Endometrial microvascular endothelial cells (primary cell): ENCODE results near the gene GNAI2. TPM values are rescaled to one million over a fixed set of nuclear protein-coding genes. Genes with fewer than 3 reads are reported as not detected.

Experiments
- in situ Hi-C: cut with HindIII; loops from 2 replicates; pipeline ENCODE4 v1.10.0; 2017; ENCODE audit warnings: low sequenced_read_pairs, low pct_unique_long_range_greater_than_20kb; ENCODE audit errors: inconsistent ontology term
- total RNA-seq: library from RNA; depleted of rRNA; stranded (reverse); fragments of >200 nt; gene quantifications from one replicate; pipeline ENCODE4 v1.2.3, GENCODE V29; 2015; ENCODE audit errors: inconsistent ontology term

Gene GNAI2
- total RNA-seq, result 611 TPM

DNA sequence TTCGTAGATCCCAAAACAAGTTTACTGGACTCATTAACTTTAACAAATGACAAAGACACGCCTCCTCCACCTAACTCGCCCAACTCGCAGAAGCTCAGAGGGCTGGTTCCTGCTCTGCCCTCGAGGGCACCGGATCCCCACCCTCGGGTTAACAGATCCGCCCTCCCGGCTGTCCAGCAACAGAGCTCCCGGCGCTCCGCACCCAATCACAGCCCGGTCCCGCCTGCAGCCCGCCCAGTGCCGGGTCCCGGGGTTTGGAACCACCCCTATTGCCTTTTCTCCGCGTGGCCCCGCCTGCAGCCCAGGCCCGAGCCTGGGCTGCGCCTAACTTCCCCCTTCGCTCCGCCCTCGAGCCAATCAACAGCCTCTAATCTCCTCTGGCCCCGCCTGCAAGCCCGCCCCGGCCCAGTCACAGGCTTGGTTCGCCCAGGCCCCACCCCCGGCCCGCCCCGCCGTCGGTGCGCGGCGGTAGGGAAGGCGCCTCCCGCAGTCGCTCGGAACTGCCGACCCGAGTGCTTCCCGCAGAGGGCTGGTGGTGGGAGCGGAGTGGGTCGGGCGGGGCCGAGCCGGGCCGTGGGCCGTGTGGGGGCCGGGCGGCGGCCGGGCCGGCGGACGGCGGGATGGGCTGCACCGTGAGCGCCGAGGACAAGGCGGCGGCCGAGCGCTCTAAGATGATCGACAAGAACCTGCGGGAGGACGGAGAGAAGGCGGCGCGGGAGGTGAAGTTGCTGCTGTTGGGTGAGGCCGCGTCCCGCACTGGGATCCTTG, at the start of gene GNAI2:
TSS of gene GNAI2 (plus strand) at position 489 of the 768 bp plus-strand sequence. CDS start at position 621, 132 bp downstream.
- in situ Hi-C loops, result no loop called here

DNA sequence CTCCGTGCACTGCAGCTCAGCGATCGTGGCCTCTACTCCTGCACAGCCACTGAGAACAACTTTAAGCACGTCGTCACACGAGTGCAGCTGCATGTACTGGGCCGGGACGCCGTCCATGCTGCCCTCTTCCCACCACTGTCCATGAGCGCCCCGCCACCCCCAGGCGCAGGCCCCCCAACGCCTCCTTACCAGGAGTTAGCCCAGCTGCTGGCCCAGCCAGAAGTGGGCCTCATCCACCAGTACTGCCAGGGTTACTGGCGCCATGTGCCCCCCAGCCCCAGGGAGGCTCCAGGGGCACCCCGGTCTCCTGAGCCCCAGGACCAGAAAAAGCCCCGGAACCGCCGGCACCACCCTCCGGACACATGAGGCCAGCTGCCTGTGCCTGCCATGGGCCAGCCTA, 48.3 kb upstream of the GNAI2 start:
- in situ Hi-C loops, result no loop called here

DNA sequence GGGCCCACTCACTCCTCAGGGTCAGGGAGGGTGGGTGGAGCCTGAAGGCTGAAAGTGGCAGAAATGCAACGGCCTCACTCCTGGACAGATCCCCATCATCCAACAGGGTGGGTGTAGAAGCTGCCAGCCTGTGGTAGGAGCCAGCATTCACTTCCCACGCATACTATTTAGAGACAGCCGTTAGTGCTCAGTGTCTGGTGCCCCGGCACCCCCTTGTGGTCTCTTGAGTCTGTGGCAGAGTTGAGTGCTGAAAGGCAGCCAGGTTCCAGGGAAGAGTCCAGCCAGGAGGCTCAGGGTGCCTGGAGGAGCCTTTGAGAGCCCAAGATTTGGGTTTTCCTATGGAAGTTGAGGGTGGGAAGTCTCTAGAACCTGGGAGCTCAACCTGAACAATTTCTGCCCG, 46.7 kb upstream of the GNAI2 start:
- in situ Hi-C loops, result no loop called here

DNA sequence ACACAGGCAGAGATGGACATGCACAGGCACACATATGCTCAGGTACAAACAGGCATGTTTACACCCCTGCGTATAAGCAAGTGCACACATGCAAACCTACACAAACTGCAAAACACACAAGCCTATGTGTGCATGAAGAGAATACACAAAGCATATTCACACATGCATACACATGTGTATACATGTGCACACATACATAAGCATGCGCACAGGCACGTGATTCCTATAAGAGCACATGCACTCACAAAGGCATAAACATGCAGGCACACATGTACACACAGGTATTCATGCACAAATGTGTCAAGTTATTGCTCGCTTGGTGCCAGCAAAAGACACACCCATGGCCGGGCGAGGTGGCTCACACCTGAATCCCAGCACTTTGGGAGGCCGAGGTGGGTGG, 46.0 kb upstream of the GNAI2 start:
- in situ Hi-C loops, result no loop called here

DNA sequence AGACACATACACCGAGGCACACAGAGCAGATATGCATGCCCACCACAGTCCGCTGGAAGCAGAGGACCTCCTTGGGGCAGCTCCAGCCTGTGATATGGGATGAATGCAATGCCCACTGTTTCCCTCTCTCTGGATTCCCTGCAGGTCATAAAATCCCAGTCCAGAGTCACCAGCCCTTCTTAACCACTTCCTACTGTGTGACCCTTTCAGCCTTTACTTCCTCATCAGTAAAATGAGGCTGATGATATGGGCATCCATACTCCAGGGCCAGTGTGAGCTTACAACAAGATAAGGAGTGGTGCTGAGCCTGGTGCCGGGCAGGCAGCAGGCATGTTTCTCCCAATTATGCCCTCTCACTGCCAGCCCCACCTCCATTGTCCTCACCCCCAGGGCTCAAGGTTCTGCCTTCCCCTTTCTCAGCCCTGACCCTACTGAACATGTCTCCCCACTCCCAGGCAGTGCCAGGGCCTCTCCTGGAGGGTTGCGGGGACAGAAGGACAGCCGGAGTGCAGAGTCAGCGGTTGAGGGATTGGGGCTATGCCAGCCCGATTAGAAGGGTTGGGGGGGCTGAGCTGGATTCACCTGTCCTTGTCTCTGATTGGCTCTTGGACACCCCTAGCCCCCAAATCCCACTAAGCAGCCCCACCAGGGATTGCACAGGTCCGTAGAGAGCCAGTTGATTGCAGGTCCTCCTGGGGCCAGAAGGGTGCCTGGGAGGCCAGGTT, 44.9 kb upstream of the GNAI2 start, which contains the start of gene GNAT1:
TSS of gene GNAT1 (plus strand) at position 675 of the 725 bp plus-strand sequence. CDS start 116 bp downstream, outside the sequence.
- in situ Hi-C loops, result no loop called here

DNA sequence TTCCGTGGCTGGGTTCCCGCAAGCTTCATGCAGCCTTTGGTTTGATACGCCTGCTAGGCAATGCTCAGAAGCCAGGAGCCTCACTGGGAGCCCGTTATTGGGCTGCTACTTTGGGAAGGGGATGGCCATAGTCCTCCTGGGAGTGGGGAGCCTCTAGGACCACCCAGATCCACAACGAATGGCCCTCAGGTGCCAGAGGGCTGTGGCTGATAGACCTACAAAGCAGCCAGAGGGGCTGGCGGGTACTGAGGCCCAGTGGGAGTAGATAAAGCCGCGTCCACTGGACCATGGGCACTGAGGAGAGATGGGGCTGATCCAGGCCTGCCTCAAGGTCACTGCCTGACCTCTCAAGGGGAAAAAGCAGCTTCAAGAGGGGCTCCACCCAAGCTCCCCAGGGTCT, 43.9 kb upstream of the GNAI2 start:
- in situ Hi-C loops, result no loop called here

DNA sequence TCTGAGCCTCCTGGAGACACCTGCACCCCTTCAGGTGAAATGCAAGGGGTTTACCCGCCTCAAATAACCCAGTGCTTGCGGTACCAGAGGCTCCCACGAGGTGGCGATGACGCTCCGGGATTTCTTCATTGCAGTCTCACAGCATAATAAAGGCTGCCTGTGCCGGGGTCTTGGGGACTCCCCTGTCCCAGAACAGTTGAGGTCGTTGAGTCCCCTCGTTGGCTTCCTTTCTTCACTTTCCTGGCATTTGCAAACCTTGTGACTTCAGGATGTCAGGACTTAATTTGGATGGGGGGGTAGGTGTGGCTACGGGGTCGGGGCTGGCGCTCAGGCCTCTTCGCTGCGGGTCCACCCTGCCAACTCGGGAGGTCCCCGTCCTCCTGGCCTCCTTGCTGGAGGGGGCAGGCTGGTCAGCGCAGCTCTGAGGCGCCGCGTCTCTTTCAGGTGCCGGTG, 43.3 kb upstream of the GNAI2 start:
- in situ Hi-C loops, result no loop called here

DNA sequence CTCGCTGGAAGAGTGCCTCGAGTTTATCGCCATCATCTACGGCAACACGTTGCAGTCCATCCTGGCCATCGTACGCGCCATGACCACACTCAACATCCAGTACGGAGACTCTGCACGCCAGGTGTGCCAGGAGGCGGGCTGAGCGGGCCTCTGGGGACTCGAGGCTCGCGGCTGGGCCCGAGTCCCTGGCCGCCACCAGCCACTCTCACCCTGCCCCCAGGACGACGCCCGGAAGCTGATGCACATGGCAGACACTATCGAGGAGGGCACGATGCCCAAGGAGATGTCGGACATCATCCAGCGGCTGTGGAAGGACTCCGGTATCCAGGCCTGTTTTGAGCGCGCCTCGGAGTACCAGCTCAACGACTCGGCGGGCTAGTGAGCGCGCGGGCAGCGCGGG, 42.7 kb upstream of the GNAI2 start:
- in situ Hi-C loops, result no loop called here

DNA sequence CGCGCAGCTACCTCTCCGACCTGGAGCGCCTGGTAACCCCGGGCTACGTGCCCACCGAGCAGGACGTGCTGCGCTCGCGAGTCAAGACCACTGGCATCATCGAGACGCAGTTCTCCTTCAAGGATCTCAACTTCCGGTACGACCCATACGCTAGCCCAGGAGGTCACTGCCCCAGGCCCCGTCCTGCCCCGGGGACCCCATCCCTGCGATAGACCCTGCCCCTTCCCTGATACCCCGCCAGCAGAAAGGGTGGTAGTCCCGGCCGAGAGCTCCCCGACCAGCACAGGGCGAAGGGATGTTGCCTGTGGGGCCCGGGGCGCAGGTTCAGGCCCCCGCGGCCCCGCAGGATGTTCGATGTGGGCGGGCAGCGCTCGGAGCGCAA, 42.3 kb upstream of the GNAI2 start:
- in situ Hi-C loops, result no loop called here

DNA sequence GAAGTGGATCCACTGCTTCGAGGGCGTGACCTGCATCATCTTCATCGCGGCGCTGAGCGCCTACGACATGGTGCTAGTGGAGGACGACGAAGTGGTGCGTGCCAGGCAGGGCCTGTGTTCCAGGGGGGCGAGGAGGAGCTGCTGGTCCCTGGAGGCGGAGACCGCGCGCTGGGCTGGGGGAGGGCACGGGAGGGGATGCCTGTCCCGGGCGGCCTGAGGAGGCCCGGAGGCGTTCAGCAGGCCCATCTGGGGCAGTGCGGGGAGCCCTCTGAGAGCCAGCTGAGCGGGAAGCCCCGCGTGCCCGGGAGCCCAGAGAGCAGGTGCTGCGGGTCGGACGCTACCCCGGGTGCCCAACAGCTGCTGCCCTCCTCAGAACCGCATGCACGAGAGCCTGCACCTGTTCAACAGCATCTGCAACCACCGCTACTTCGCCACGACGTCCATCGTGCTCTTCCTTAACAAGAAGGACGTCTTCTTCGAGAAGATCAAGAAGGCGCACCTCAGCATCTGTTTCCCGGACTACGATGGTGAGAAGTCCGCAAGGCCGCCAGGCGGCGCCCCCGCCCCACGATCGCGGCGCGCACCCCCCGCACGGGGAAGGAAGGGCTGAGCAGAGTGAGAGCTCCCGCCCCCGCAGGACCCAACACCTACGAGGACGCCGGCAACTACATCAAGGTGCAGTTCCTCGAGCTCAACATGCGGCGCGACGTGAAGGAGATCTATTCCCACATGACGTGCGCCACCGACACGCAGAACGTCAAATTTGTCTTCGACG, 41.7 kb upstream of the GNAI2 start:
- in situ Hi-C loops, result no loop called here

DNA sequence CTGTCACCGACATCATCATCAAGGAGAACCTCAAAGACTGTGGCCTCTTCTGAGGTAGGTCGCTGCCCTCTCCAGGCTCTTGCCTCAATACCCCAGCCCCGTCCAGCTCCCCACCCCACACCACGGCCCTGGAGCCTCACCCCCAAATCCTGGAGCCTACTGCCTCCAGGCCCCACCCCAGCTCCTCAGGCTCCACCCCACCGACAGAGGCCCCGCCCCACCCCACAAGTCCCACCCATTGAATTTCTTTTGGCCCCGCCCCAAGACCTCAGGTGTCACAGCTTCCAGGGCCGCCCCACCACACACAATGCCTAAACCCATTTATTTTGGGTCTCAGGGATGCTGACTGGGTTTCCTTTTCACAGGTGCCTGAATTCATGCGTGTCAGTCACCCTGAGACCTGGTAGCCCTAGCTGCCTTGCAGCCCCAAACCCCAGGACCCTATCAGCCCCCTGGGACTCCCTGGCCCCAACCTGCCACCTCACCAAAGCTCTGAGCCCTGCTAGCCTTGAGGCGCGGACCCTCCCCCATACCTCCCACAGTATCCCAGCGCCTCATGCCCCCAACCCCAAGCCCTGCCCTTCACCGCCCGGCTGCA, 41.0 kb upstream of the GNAI2 start:
- in situ Hi-C loops, result no loop called here

DNA sequence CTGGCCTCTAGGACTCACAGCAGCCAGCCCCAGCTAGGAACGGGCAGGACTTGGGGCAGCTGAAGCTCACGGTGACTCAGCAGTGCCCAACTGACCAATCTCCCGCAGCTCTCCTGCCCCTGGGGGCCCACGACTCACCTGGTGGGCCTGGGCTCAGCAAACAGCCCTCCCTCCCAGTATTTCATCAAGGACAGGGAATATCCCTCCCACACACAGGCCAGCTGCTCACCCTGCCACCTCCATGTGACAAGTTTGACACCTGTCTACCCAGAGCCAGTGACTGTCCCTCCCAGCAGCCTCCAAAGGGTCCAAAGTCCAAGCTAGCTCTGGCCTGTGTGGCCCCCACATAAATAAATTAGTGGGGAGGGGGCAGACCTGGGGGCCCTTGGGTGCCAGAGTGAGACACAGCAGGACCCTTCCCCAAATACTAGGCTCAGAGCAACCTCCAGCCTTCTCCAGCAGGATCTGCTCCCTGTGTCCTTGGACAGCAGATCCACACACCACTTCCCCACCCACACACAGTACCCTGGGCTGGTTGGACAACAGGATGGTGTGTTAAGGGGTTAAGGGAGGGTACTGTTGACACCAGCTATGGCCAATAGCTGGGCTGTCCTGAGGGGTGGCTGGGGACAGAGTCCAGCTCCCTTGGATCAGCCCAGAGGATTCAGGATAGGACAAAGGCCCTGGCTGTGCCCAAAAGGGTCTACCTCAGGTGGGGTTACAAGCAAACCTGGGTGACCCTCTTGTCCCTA, 40.3 kb upstream of the GNAI2 start:
- in situ Hi-C loops, result no loop called here

DNA sequence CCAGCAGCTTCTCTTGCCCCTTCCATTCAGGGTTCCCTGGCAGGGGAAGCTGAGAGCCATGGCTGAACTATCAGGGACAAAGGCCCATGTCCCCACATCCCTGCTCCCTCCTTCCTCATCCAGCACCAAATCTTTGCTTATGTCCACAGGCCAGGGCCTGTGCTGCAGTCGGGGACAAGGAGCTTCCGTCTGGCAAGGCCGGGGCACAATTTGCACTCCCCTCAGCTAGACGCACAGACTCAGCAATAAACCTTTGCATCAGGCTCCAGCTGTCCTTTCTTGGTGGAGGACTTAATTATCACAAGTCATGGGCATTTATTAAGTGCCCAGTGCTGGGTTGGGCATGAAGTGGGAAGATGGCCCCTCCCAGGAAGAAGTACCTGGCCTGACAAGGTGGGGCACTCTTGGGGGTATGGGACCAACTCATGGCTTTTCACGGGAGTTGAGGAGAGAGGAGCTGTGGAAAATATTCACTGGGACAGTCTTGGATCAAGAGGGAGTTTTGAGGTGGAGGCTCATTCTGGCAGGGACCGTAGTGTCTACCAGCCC, 39.7 kb upstream of the GNAI2 start:
- in situ Hi-C loops, result no loop called here

DNA sequence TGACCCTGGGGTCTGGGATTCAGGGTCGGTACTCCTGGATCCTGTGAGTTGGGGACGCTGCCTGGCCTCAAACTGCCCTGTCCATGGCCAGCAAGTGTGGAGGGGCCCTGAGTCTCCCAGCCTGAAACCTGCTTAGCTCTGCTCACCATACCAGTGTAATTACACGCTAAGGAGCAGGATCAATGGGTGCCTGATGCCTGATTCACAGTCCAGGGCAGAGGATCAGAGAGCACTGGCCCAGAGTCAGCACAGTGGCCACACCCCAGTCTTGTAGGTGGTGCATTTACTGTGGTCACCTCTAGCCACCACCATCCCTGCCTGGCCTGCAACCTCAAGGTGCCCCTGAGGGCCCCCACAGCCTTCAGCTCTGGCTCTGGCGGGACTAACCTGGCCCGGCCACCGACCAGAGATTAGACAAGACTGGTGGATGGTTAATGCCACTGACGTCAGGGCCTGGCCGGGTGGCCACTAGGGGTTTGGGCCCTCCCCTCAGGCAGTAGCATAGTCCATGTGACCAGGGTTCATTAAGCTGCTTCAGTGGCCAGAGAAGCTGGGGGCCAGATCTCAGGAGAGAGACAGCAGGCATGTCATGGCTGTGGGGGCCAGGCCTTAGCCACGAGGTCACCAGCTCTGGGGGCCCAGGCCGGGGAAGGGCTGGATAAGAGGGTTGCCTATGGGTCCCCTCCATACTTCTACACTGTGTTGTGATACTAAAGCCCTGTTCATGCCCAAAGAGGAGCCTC, 34.3 kb upstream of the GNAI2 start:
- in situ Hi-C loops, result no loop called here

DNA sequence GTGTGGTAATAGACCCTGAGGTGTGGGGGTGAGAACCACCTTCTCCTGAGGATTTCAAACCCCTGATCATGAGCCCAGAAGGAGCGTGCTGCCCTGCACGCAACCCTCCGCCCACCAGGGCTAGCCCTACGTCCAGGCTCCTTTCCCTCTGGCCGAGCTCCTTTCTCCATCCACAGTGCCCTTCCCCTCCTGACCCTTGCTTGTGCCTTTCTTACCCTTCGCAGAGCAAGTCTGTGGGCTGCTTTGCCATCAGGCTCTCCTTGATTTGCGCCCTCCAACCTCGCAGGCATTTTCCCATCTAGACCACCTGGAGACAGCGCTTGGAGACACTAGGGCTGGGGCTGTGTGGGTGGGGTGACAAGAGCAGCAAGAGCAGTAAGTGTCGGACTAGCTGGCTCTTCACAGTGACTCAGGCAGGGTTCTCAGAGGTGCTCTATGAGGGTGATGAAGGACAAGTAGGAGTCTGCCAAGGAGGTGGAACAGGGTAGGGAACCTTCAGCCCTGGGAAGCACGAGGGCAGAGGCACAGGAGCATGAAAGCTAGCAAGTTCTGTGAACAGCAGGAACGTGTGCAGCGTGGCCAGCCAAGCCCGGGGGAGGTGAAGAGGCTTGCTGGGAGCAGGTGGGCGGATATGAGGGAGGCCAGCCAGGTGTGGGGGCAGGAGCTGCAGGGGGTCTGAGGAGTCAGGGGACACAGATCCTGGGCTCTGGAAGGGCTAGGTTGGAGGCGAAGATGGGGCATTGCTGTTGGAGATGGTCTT, 33.5 kb upstream of the GNAI2 start:
- in situ Hi-C loops, result no loop called here

DNA sequence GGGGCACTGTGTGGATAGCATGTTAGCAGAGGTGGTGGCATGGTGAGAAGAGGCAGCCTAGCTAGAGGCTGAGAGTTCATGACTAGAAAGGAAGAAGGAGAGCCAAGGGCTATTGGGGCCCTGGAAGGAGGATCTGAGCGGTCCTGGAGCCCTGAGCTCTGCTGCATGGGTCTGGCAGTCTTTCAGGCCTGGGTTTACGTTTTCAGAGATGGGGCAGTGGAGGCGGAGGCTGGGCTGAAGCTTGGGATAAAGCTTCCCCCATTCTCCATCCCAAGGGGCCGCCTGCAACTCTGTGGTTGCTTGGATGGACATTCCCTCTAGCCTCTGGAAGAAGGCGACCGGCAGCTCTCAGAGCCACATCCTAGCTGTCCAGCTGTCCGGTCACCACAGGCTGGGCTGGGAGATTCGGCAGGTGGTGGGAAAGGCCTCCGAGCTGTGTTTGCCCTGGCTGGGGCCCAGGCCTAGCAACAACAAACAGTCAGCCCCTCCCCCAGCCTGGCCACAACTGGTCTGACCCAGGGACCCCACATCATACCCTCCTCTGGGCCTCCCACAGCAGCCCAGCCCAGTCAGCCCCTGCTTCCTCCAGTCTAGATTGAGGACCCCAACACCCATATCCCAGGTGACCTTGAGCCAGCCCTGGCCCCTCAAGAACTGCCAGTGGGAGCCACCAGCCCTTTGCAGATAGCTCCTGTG, 32.7 kb upstream of the GNAI2 start:
- in situ Hi-C loops, result no loop called here
